HG03521 (cell line): ENCODE data around the gene CAPSL.
"Not testable (repeated sequence)": the region's sequence is repeated elsewhere in the genome, so short reads cannot be mapped to it uniquely, and the experiment has no call there.

Source experiments
- ATAC-seq: cut with Tn5 transposase; IDR thresholded peaks from one replicate; pipeline ENCODE4 v1.9.1; 2021; ENCODE audit warnings: mild to moderate bottlenecking, moderate library complexity; ENCODE audit not compliant: unreplicated experiment

The CAPSL gene

DNA sequence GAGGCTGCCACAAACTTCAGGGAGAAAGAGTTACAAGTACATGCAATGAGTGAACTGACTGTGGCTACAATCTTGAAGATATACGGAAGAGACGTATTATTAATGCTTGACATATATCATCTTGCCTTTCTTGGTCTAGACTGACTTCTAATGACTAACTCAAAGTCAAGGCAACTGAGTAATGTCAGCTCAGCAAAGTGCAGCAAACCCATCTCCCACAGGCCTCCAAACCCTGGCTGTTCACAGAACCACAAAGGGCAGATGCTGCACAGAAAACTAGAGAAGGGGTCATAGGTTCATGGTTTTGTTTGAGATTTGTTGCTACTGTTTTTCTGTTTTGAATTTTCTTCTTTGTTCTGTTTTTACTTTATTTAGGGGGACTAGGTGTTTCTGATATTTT is 60.8 kb downstream of the CAPSL start:
- ATAC-seq, result no peak

DNA sequence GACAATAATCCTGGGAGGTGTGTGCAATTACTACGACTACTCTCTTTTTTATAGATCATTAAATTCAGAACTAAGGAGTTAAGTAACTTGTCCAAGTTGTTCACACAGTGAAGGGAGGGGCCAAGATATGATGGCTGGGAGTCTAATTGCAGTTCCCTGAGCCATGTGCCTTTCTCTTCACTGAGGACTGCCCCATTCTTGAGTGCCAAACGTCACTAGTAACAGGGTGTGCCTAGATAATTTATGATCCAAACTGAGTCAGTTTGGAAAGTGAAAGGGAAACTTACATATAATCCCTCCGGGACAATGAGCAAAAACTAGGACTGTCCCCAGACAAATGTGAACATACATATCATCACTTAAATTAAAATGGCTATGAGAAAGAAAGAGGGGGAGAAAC is 61.5 kb downstream of the CAPSL start:
- no peak for ATAC-seq

DNA sequence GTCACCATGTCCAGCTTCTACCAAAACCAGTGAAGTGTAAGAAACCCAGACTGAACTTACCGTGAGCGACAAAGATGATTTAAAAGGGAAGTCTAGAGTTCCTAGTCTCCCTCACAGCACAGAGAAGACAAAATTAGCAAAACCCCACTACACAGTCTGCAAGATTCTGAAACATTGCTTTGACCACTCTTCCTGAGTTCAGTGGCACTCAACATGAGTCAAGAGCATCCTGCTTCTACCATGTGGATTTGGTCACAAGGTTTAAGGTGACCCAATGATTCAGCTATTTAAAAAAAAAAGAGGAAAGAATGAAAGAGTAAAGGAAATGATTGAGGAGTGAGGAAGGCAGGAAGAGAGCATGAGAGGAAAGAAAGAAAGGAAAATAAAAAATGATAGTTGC is 62.0 kb downstream of the CAPSL start:
- ATAC-seq, result no peak

- ATAC-seq, result no peak
Observed at GRCh38 chr5:35870605-35871004, 67.8 kb downstream of the CAPSL start.

- ATAC-seq, result no peak
Observed at GRCh38 chr5:35869685-35870277, 68.6 kb downstream of the CAPSL start.

- no peak for ATAC-seq
Observed at GRCh38 chr5:35867998-35868397, 70.4 kb downstream of the CAPSL start.

- no peak for ATAC-seq
Observed at GRCh38 chr5:35863159-35863558, 75.3 kb downstream of the CAPSL start.

DNA sequence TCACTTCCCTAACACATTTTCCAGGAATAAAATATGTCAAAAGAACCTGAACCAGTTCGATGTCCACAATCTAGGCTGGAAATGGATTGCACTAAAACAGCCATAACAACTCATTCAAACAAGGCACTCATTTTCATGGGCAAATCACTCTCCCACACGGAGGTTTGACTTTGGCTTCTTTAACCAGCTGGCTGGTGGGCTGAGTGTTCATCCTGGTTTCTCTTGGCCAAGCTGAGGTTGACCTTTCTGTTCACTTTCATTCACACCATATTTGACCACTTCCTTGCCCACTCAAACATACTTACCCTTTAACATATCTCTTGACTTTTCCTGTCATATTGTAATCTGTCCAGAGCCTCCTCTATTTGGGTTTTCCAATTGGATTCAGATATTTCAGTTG is 76.3 kb downstream of the CAPSL start:
- ATAC-seq, result no peak

GRCh38 chr5:35861718-35862117 is 76.7 kb downstream of the CAPSL start:
- no peak for ATAC-seq

DNA sequence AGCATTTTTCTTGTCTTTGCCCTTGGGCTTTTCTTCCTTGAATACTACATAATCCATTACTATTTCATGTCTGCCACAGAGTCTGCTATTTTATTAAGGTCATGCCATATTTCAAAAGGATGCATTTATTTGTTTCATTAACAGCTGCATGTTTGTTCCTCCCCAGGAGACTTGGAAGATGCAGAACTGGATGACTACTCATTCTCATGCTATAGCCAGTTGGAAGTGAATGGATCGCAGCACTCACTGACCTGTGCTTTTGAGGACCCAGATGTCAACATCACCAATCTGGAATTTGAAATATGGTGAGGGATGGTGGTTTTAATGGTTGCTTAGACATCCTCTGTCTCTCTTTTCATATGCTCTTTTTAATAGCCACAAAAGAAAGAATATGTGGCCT is 77.7 kb downstream of the CAPSL start:
- ATAC-seq, result no peak

DNA sequence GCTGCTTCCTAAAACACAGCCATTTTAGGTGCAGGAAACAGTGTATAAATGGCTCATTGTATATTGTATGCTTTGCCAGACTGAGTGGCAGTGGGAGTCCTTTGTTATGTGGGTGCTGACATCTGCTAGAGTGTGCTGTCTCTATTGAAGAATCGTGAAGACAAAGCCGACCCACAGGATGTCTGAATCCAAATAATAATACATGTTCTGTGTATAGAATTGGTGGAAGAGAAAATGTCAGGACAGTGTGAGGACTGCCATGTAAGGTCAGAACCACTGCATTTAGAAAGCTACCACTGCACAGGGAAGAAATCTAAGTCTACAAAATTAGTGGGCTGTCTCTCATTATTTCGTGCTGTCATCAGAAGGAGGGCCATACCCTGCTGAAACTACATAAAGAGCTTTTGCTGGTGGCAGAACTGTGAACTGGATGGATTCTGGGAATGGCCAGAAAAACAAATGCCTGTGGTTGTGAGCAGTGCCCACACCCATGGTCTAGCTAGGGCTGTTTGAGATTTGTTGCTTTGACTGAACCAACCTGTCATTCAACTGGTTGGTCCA is 79.2 kb downstream of the CAPSL start:
- no peak for ATAC-seq

- no peak for ATAC-seq
Observed at GRCh38 chr5:35857606-35858205, 80.7 kb downstream of the CAPSL start.

DNA sequence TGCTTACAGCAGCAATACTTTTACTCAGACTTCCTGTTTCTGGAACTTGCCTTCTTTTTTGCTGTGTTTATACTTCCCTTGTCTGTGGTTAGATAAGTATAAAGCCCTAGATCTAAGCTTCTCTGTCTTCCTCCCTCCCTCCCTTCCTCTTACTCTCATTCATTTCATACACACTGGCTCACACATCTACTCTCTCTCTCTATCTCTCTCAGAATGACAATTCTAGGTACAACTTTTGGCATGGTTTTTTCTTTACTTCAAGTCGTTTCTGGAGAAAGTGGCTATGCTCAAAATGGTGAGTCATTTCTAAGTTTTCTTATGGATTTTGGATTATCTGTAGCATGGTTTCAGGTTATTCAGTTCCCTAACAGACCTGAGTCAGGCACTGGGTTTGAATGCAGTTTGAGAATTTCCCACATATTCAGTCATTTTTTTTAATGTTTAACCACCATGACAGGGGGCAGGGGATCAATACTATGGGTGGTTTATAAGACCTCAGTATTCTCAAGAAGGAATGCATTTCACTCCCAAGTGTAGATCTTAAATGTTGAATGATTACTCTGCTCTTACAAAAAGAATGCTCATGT is 81.6 kb downstream of the CAPSL start, which contains the start of gene IL7R:
TSS of gene IL7R (plus strand) at position 127 of the 587 bp plus-strand sequence. CDS start at position 214, 87 bp downstream.
- ATAC-seq, result no peak

DNA sequence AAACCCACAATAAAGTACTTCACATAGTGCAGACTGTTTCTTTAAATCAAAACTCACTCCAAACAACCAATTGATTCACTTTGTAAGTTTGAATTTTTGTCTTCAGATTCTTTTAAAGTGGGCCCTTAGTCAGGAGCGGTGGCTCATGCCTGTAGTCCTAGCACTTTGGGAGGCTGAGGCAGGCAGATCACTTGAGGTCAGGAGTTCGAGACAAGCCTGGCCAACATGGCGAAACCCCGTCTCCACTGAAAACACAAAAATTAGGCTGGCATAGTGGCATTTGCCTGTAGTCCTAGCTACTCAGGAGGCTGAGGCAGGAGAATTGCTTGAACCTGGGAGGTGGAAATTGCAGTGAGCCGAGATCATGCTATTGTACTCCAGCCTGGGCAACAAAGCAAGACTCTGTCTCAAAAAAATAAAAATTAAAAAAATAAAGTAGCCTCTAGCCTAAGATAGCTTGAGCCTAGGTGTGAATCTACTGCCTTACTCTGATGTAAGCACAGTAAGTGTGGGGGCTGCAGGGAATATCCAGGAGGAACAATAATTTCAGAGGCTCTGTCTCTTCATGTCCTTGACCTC is 82.1 kb downstream of the CAPSL start:
- not testable (repeated sequence) for ATAC-seq

DNA sequence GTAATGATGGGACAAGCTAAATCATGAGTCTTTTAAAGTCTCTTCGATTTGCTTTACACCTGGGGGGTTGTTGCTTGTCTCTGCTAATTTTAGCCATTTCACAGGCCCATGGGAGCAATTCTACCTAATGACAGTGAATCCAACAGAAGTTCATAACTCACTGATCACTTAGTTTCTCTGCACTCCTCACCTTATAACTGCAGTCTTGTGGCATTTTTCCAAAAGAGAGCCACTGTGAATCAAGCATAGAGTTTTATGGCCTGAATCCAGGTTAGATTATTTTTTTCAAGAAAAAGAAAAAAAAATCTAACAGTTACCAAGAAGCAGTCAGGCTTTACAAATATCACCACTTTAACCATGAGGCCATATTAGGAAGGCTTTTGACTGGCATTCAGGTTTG is 83.2 kb downstream of the CAPSL start:
- ATAC-seq, result no peak
